G401 (cell line): Measurements from ENCODE around the gene PCP4L1. TPM values are rescaled to one million over a fixed set of nuclear protein-coding genes. Genes with fewer than 3 reads are reported as not detected.
"Not testable (repeated sequence)": the region's sequence is repeated elsewhere in the genome, so short reads cannot be mapped to it uniquely, and the experiment has no call there.

Source experiments
- DNase-seq: peaks from one replicate; pipeline ENCODE4 v3.0.0-alpha.2; 2015; ENCODE audit warnings: low spot score
- in situ Hi-C: cut with HindIII; loops from 2 replicates; pipeline ENCODE4 v1.10.0; 2016; ENCODE audit warnings: low sequenced_read_pairs, mixed read lengths
- total RNA-seq: library from RNA; depleted of rRNA; stranded (reverse); fragments of >200 nt; shearing (Covaris generic); gene quantifications from 2 replicates; pipeline ENCODE4 v1.2.3, GENCODE V29; 2014; rRNA removed

PCP4L1 gene
- total RNA-seq, 1 experiment from 2014 or later = not detected

DNA sequence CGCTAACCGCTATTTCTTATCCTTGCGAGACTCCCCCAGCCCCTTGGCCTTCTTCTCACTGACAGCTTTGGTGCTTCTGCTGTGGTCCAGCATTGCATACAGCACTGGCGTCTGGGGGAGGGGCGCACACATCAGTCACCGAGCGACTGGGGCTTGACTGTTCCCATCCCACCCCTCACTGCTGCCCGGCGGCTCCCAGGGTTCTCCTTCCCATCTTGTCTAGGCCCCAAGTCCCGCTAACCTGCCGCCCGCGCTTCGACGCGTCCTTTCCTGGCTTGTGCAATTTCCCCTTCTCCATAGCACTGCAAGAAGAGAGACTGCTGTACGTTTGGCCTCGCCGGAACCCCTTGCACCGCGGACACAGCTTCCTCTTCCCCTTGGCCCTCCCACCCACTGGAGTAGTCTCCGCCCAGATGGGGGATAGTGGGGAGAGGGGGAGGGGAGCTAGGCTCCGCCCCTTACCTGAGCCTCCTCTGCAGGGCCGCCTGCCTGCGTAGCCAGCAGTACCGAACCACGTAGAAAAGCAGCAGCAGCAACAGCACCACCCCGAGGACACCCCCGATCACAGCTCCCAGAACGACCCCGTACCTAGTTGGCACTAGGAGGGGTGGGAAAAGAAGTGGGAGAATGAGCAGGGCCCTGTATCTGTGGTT lies 47.4 kb downstream of the PCP4L1 start:
- DNase-seq = peak; percentile 91
- in situ Hi-C loops = no loop called here

GRCh38 chr1:161307230-161307768 lies 48.8 kb downstream of the PCP4L1 start:
- in situ Hi-C loops = no loop called here
- DNase-seq = peak; percentile 3

DNA sequence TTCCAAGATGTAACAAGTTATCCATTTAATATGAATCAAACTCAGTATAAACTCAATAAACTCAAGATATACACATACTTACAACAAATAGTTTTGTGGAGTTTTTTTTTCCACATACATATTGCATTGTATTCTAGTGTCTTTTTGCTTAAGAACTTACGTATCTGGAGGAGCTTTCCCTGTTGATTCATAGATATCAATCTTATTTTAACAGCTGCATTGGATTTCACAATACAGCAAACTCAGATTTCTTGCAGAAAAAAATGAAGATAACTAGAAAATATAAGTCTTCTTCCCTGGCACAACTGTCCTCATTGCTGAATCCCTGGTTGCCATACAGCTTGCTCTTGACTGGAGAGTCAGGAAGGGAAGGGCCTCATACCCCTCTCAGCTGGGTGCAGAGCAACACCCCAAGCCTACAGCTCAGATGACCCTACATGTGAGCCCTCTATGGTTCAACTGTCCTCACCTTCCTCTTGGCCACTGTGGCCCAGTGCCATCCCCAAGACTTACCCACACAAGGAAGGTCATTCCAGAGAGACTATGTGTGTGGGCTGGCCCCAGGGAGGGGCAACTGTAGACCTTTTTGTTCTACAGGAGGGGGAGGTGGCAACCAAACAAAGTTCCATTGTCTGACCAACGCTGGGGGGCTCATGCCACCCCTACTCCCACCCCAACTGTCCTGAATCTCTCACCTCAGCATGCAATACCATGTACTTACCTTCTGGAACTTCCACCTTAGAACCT lies 49.5 kb downstream of the PCP4L1 start:
- DNase-seq = no peak
- in situ Hi-C loops = no loop called here

DNA sequence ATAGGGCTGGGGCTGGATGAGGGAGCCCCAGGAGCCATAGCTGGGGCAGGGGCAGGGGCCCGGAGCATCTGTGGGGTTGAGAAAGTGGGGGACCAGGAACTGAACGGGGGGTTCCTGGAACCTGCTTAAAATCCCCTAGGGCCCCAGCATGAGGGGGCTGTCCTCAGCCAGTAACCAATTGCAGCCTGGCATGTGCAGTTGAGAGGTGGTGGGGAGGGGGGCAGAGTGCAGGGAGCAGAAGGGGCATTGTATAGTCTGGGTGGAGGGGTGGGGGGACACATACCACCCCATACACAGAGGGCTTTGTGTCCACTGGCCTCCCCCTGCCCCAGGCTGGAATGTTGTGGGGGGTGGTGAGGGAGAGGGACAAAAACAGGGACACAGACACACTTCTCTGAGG lies 51.3 kb downstream of the PCP4L1 start, which contains the start of gene MPZ:
Gene MPZ, minus strand, starts transcription at position 101 of the 400 bp plus-strand sequence. Its CDS starts 63 bp downstream, at position 38.
- DNase-seq = no peak
- in situ Hi-C loops = no loop called here

- in situ Hi-C loops = no loop called here
Measured at GRCh38 chr1:161311595-161312181, 53.1 kb downstream of the PCP4L1 start.

DNA sequence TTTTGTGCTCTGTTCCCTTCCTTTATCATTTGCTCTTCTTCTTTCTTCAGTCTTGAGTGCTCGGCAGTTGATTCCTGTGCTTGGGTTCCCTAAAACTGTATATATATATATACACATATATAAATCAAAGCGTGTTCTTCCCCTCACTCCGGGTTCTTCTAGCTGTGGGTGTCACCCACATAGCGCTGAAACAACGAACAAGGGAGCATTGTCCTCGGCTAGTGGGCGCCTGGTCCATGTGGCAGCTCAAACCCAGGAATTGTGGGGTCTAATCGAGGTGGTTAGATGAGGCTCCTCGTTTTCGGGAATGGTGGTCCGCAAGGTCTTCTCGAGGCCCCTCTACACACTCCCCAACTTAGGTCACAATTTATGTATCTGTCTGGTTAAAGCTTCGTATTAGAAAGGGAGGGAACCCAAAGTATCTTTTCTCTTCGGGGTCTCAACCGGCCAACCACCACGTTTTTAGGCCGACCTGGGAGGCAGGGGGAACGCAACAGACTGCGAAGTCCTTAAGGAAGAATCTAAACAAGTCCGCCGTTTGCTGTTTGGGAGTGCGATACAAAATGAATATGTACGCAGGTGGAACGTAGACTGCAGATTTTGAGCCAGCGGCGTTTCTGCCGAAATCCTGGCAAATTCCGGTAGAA lies 55.1 kb downstream of the PCP4L1 start:
- in situ Hi-C loops = no loop called here
- peak; percentile 4 for DNase-seq

More at GRCh38 chr1:161311595-161312181, 53.1 kb downstream of the PCP4L1 start:
- no peak for DNase-seq

DNA sequence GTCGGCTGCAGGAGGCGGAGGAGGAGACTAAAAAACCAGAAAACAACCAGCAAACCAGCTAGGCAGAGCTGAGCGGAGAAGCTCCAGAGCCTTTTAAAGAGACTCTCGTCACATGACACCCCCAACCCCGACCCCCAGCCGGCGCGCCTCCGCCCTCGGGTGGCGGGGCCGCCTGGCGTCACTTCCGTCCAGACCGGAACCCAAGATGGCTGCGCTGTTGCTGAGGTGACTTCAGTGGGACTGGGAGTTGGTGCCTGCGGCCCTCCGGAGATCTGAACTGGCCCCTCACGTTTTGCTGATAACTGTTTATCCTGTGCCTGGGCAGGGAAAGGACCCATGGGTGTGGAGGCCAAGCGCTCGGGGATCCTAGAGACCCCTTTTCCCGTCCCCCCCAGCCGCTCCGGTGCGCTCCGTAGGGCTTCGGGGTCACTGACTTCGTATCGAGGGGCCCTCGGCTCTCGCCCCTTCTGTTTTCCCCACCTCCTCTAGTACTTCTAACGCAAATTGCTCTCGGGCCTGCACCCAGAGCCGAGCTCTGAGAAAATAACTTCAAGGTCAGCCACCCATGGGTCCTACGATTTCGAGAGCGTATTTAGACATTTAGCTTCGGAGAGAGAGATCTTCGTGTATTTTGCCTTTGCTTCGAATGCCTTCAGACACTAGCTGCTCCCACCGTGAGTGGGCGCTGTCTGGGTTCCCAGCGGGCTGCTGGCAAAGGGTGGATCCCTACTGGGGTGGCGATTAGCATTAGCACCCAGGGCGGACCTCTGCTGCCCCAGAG lies 55.8 kb downstream of the PCP4L1 start, which contains the start of gene SDHC:
Gene SDHC, plus strand, starts transcription at position 181 of the 781 bp plus-strand sequence. Its CDS starts 25 bp downstream, at position 206.
- in situ Hi-C loops = no loop called here
- peak; percentile 95 for DNase-seq

DNA sequence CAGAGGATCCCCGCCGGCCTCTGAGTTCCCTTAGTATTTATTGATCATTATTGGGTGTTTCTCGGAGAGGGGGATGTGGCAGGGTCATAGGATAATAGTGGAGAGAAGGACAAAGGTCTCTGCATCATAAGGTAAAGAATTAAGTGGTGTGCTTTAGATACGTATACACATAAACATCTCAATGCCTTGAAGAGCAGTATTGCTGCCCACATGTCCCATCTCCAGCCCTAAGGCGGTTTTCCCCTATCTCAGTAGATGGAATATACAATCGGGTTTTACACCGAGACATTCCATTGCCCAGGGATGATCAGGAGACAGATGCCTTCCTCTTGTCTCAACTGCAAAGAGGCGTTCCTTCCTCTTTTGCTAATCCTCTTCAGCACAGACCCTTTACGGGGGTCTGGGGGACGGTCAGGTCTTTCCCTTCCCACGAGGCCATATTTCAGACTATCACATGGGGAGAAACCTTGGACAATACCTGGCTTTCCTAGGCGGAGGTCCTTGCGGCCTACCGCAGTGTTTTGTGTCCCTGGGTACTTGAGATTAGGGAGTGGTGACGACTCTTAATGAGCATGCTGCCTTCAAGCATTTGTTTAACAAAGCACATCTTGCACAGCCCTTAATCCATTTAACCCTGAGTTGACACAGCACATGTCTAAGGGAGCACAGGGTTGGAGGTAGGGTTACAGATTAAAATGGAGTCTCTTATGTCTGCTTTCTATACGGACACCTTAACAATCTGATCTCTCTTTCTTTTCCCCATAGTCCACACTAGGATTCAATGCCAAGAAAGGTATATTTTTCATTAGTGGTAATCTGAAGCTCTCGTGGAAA lies 57.5 kb downstream of the PCP4L1 start:
- DNase-seq, in situ Hi-C loops: not testable (repeated sequence)

DNA sequence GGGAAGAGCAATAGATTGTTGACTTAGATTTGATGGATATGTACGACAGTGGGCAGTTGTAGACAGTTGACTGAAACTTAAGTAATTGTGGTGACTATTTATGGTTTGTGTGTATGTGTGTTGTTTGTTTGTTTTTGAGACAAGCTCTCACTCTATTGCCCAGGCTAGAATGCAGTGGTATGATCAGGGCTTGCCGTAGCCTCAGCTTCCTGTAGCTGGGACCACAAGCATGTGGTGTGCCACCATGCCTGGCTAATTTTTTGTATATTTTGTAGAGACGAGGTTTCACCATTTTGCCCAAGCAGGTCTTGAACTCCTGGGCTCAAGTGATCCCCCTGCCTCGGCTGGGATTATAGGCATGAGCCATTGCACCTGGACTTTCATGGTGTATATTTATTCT lies 65.5 kb downstream of the PCP4L1 start:
- in situ Hi-C loops = no loop called here
- no peak for DNase-seq

GRCh38 chr1:161330346-161330745 lies 71.8 kb downstream of the PCP4L1 start:
- DNase-seq = no peak
- in situ Hi-C loops = no loop called here

DNA sequence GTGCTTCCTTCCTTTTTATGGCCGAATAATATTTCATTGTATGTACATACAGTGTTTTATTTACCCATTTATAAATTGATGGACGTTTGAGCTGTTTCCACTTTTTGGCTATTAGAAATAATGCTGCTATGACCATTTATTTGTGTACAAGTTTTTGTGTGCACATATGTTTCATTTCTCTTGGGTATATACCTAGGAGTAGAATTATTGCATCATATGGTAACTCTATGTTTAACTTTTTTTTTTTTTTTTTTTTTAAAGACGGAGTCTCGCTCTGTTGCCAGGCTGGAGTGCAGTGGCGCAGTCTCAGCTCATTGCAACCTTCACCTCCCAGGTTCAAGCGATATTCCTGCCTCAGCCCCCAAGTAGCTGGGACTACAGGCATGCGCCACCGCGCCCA lies 74.6 kb downstream of the PCP4L1 start:
- in situ Hi-C loops = no loop called here
- no peak for DNase-seq

Other genes with a start within 250 kb of the PCP4L1 start
- 47.6 and 60.7 TPM in 2 replicates for gene F11R, start 237.6 kb upstream of the PCP4L1 start, total RNA-seq
- not detected in 2 replicates for gene TSTD1, start 219.8 kb upstream of the PCP4L1 start, total RNA-seq
- gene USF1, start 212.8 kb upstream of the PCP4L1 start, total RNA-seq = 95.1 and 108 TPM in 2 replicates
- 0.10 TPM in 1 of 2 replicates, not detected in the other for gene ARHGAP30, start 188.9 kb upstream of the PCP4L1 start, total RNA-seq
- 0.80 and 2.4 TPM in 2 replicates for gene NECTIN4, start 169.2 kb upstream of the PCP4L1 start, total RNA-seq
- 6.3 and 7.1 TPM in 2 replicates for gene KLHDC9, start 160.4 kb upstream of the PCP4L1 start, total RNA-seq
- gene PFDN2, start 140.7 kb upstream of the PCP4L1 start, total RNA-seq = 17.5 and 20.8 TPM in 2 replicates
- 19.4 and 22.3 TPM in 2 replicates for gene NIT1, start 140.6 kb upstream of the PCP4L1 start, total RNA-seq
- 22.9 and 48.1 TPM in 2 replicates for gene DEDD, start 126.1 kb upstream of the PCP4L1 start, total RNA-seq
- gene UFC1, start 104.8 kb upstream of the PCP4L1 start, total RNA-seq = 70.8 and 72.9 TPM in 2 replicates
- gene USP21, start 99.2 kb upstream of the PCP4L1 start, total RNA-seq = 3.3 and 8.3 TPM in 2 replicates
- 22.7 and 27.2 TPM in 2 replicates for gene PPOX, start 92.3 kb upstream of the PCP4L1 start, total RNA-seq
- gene B4GALT3, start 81.2 kb upstream of the PCP4L1 start, total RNA-seq = 19.4 and 27.9 TPM in 2 replicates
- 0.43 and 0.95 TPM in 2 replicates for gene ADAMTS4, start 59.7 kb upstream of the PCP4L1 start, total RNA-seq
- 215 and 238 TPM in 2 replicates for gene NDUFS2, start 56.4 kb upstream of the PCP4L1 start, total RNA-seq
- 0.49 TPM in 1 of 2 replicates, not detected in the other for gene FCER1G, start 43.5 kb upstream of the PCP4L1 start, total RNA-seq
- gene APOA2, start 35.1 kb upstream of the PCP4L1 start, total RNA-seq = not detected in 2 replicates
- 24.2 and 37.4 TPM in 2 replicates for gene TOMM40L, start 32.7 kb upstream of the PCP4L1 start, total RNA-seq
- not detected in 2 replicates for gene NR1I3, start 20.5 kb upstream of the PCP4L1 start, total RNA-seq
- 0.68 TPM in 1 of 2 replicates, not detected in the other for gene MPZ, start 51.2 kb downstream of the PCP4L1 start, total RNA-seq
- 342 and 386 TPM in 2 replicates for gene SDHC, start 55.6 kb downstream of the PCP4L1 start, total RNA-seq
- gene CFAP126, start 109.1 kb downstream of the PCP4L1 start, total RNA-seq = not detected in 2 replicates
- gene FCGR2A, start 246.7 kb downstream of the PCP4L1 start, total RNA-seq = 0.07 TPM in 1 of 2 replicates, not detected in the other